ENCODE measurements around the gene DSCAM. TPM values are rescaled to one million over a fixed set of nuclear protein-coding genes. Genes with fewer than 3 reads are reported as not detected.

Gene DSCAM
- total and polyA plus RNA-seq, 10 of the 15 experiments (the other 5 are each of a cell fraction or from before 2014, with no cell fraction given): not detected

- ChIA-PET SMC1A (ENCODE audit: uncharacterized antibody, unreplicated experiment) (no interaction called here), POLR2A (no interaction called here), RAD21 (ENCODE audit: unreplicated experiment) (no interaction called here), CTCF (no interaction called here)
- Histone ChIP-seq H3K79me2 (ENCODE audit: control insufficient read depth, insufficient read depth, low read length) (no peaks in the 10 kb centered on the region), H3K4me1 (ENCODE audit: control insufficient read depth, insufficient read depth, low read length) (no peaks in the 10 kb centered on the region), H3K27ac (ENCODE audit: control insufficient read depth, insufficient read depth) (no peak overlapping the region), H2AFZ (ENCODE audit: control insufficient read depth, low read depth, low read length) (no peak overlapping the region), H3K9me3 (replicated peaks; ENCODE audit: control insufficient read depth, insufficient read depth, low read length) (no peaks in the 10 kb centered on the region; the same call in 2 of the 3 replicates), H3K9ac (ENCODE audit: control insufficient read depth, insufficient read depth, low read length) (no peak overlapping the region), H3K4me3 (no peak overlapping the region), H3K36me3 (ENCODE audit: control insufficient read depth in 2 of 2, insufficient read depth in 2 of 2, low read length in 1 of 2) (no peaks in the 10 kb centered on the region), H3K27me3 (replicated peaks in 1 of 2; ENCODE audit: control insufficient read depth in 2 of 2, insufficient read depth in 2 of 2, low read length in 1 of 2) (no peaks in the 10 kb centered on the region), H3K4me2 (ENCODE audit: control insufficient read depth, insufficient read depth) (no peak overlapping the region), H4K20me1 (ENCODE audit: control insufficient read depth, insufficient read depth) (no peaks in the 10 kb centered on the region)
- in situ Hi-C loops (cut with MboI): no loop called here
- TF ChIP-seq BCL3 (IDR thresholded peaks at IDR 0.05; ENCODE audit: borderline replicate concordance, insufficient read depth, low read depth, low read length, poor library complexity, severe bottlenecking) (no peak), SIN3A (IDR thresholded peaks at IDR 0.05; ENCODE audit: low read depth, low read length) (no peak)
- WGBS (ENCODE audit: insufficient coverage, insufficient replicate concordance, low lambda C conversion rate, missing lambda C conversion rate): 15% methylated on average over 6 of the region's 6 CpGs
- no peak for FAIRE-seq
- no TSS peak for BruUV-seq (replicated peaks)
- no peak for DNase-seq (ENCODE audit: low read depth, low spot score)
- no peak for ATAC-seq
- intact Hi-C loops (cut with micrococcal nuclease; ENCODE audit: unreplicated experiment): no loop called here
Observed at GRCh38 chr21:39980241-39980820, 866.6 kb downstream of the DSCAM start.

- no peaks in the 10 kb centered on the region for H3K36me3 ChIP-seq (ENCODE audit: control insufficient read depth in 2 of 2, insufficient read depth in 2 of 2, low read length in 1 of 2)
- no peak overlapping the region for H3K4me2 ChIP-seq (ENCODE audit: control insufficient read depth, insufficient read depth)
- SMC1A ChIA-PET (ENCODE audit: uncharacterized antibody, unreplicated experiment): no interaction called here
- in situ Hi-C loops (cut with MboI): no loop called here
- no peak for TF ChIP-seq IRF4 (IDR thresholded peaks at IDR 0.05; ENCODE audit: low read depth, low read length)
- no peaks in the 10 kb centered on the region for H3K27me3 ChIP-seq (replicated peaks in 1 of 2; ENCODE audit: control insufficient read depth in 2 of 2, insufficient read depth in 2 of 2, low read length in 1 of 2)
- CTCF ChIA-PET: no interaction called here
- 21% methylated on average over 8 of the region's 8 CpGs for WGBS (ENCODE audit: insufficient coverage, insufficient replicate concordance, low lambda C conversion rate, missing lambda C conversion rate)
- H3K79me2 ChIP-seq (ENCODE audit: control insufficient read depth, insufficient read depth, low read length): no peaks in the 10 kb centered on the region
- no peak overlapping the region for H3K4me3 ChIP-seq
- no peak overlapping the region for H2AFZ ChIP-seq (ENCODE audit: control insufficient read depth, low read depth, low read length)
- no peak overlapping the region for H3K27ac ChIP-seq (ENCODE audit: control insufficient read depth, insufficient read depth)
- ATAC-seq (no peak), DNase-seq (ENCODE audit: low read depth, low spot score) (no peak), FAIRE-seq (no peak)
- no peak overlapping the region for H3K9ac ChIP-seq (ENCODE audit: control insufficient read depth, insufficient read depth, low read length)
- no peaks in the 10 kb centered on the region for H4K20me1 ChIP-seq (ENCODE audit: control insufficient read depth, insufficient read depth)
- BruUV-seq (replicated peaks): no TSS peak
- POLR2A ChIA-PET: no interaction called here
- H3K4me1 ChIP-seq (ENCODE audit: control insufficient read depth, insufficient read depth, low read length): no peaks in the 10 kb centered on the region
- RAD21 ChIA-PET (ENCODE audit: unreplicated experiment): no interaction called here
- no peaks in the 10 kb centered on the region; the same call in 2 of the 3 replicates for H3K9me3 ChIP-seq (replicated peaks; ENCODE audit: control insufficient read depth, insufficient read depth, low read length)
- intact Hi-C loops (cut with micrococcal nuclease; ENCODE audit: unreplicated experiment): no loop called here
Observed at GRCh38 chr21:39979321-39979720, 867.6 kb downstream of the DSCAM start.

Data from GM12878 (cell line).